GM12878 (cell line): ENCODE results near the gene PSMD8. TPM values are rescaled to one million over a fixed set of nuclear protein-coding genes. Genes with fewer than 3 reads are reported as not detected.
"Not testable (repeated sequence)": the region's sequence is repeated elsewhere in the genome, so short reads cannot be mapped to it uniquely, and the experiment has no call there.

Experiments used
- ATAC-seq: fragments of 200-7000 bp; cut with Tn5 transposase; 3 replicates; pipeline ENCODE4 v1.9.1; 2020; ENCODE audit warnings: mild to moderate bottlenecking, moderate library complexity
- BruUV-seq: library from RNA; stranded (reverse); fragments of 400-500 nt; replicated peaks from 2 replicates; lab custom pipeline; 2021; lab: Mats Ljungman, UMichigan
- CTCF ChIA-PET: fragments of 300-600 bp; sonication (Branson Sonifier 250); formaldehyde crosslinking; extraction: SDS; loops from one replicate; lab custom pipeline; 2021; ENCODE audit warnings: inconsistent platforms; lab: Yijun Ruan, JAX
- POLR2A ChIA-PET: fragments of 350-600 bp; formaldehyde crosslinking; extraction: SDS; loops from one replicate; lab custom pipeline; 2021; ENCODE audit warnings: inconsistent platforms; lab: Charles Lee
- RAD21 ChIA-PET: fragments of 300-600 bp; sonication (Branson Sonifier 250); formaldehyde crosslinking; loops from one replicate; lab custom pipeline; 2023; ENCODE audit warnings: antibody characterized with exemption; ENCODE audit not compliant: unreplicated experiment; lab: Charles Lee
- SMC1A ChIA-PET: fragments of 300-600 bp; sonication (Branson Sonifier 250); formaldehyde crosslinking; loops from one replicate; lab custom pipeline; 2023; ENCODE audit not compliant: unreplicated experiment, uncharacterized antibody; lab: Charles Lee
- DNase-seq: peaks from one replicate; pipeline ENCODE4 v3.0.0-alpha.2; 2011; ENCODE audit warnings: low read depth, low spot score
- FAIRE-seq: peaks from 3 replicates; lab custom pipeline; 2011; peaks lifted over from hg19 to GRCh38; lab: Jason Lieb, UNC
- H2AFZ ChIP-seq: 2 replicates; pipeline ENCODE4 v1.6.0; 2011; ENCODE audit warnings: low read depth, low read length, control low read depth; ENCODE audit not compliant: control insufficient read depth
- H3K27ac ChIP-seq: 2 replicates; pipeline ENCODE4 v1.5.1; 2011; ENCODE audit warnings: control low read depth; ENCODE audit not compliant: control insufficient read depth, insufficient read depth
- H3K27me3 ChIP-seq, 2 experiments: replicated peaks in 1 of 2; 2 replicates each; pipeline versions ENCODE4 v1.6.0 to v1.6.1; 2011; ENCODE audit warnings: low read length in 1 of 2; ENCODE audit not compliant: control insufficient read depth in 2 of 2, insufficient read depth in 2 of 2
- H3K36me3 ChIP-seq, 2 experiments: 2 replicates each; pipeline ENCODE4 v1.5.1; 2011; ENCODE audit warnings: low read length in 1 of 2; ENCODE audit not compliant: control insufficient read depth in 2 of 2, insufficient read depth in 2 of 2
- H3K4me1 ChIP-seq: 2 replicates; pipeline ENCODE4 v1.6.1; 2011; ENCODE audit warnings: mild to moderate bottlenecking, low read length, moderate library complexity, mixed read lengths; ENCODE audit not compliant: control insufficient read depth, insufficient read depth
- H3K4me2 ChIP-seq: 2 replicates; pipeline ENCODE4 v1.6.0; 2011; ENCODE audit warnings: control low read depth; ENCODE audit not compliant: control insufficient read depth, insufficient read depth
- H3K4me3 ChIP-seq: fragments of 200-600 bp; sonication (generic); 2 replicates; pipeline ENCODE4 v1.5.1; 2016
- H3K79me2 ChIP-seq: 2 replicates; pipeline ENCODE4 v1.6.0; 2011; ENCODE audit warnings: low read length; ENCODE audit not compliant: control insufficient read depth, insufficient read depth
- H3K9ac ChIP-seq: 2 replicates; pipeline ENCODE4 v1.8.0; 2011; ENCODE audit warnings: low read length, control low read depth, mixed read lengths; ENCODE audit not compliant: control insufficient read depth, insufficient read depth
- H3K9me3 ChIP-seq: replicated peaks from 3 replicates; pipeline ENCODE4 v1.5.1; 2011; ENCODE audit warnings: mild to moderate bottlenecking, low read length; ENCODE audit not compliant: control insufficient read depth, insufficient read depth
- H4K20me1 ChIP-seq: 2 replicates; pipeline ENCODE4 v1.6.0; 2011; ENCODE audit not compliant: control insufficient read depth, insufficient read depth
- ATF7 ChIP-seq: fragments of 450-650 bp; IDR thresholded peaks from 2 replicates; pipeline ENCODE4 v1.6.1; 2016; ENCODE audit warnings: low read depth, mild to moderate bottlenecking
- CBFB ChIP-seq: IDR thresholded peaks from 2 replicates; pipeline ENCODE4 v1.6.1; 2016; ENCODE audit warnings: antibody characterized with exemption, low read depth
- E2F8 ChIP-seq: fragments of 450-650 bp; IDR thresholded peaks from 2 replicates; pipeline ENCODE4 v1.6.1; 2018; ENCODE audit warnings: mild to moderate bottlenecking, low read depth, moderate library complexity; ENCODE audit not compliant: partially characterized antibody
- HDGF ChIP-seq: fragments of 450-650 bp; IDR thresholded peaks from 2 replicates; pipeline ENCODE4 v1.6.1; 2016; ENCODE audit warnings: antibody characterized with exemption
- IKZF2 ChIP-seq, 2 experiments: fragments of 450-650 bp; IDR thresholded peaks; 2 replicates each; pipeline ENCODE4 v1.6.1; 2017; ENCODE audit warnings: mild to moderate bottlenecking in 2 of 2, moderate library complexity in 2 of 2
- LARP7 ChIP-seq: fragments of 450-650 bp; IDR thresholded peaks from 2 replicates; pipeline ENCODE4 v1.6.1; 2017; ENCODE audit warnings: mild to moderate bottlenecking
- MYB ChIP-seq: fragments of 150-350 bp; IDR thresholded peaks from 2 replicates; pipeline ENCODE4 v1.6.1; 2014; ENCODE audit warnings: mild to moderate bottlenecking, low read depth, low read length, borderline replicate concordance
- NR2F1 ChIP-seq: fragments of 450-650 bp; conservative IDR thresholded peaks from 2 replicates; pipeline ENCODE4 v1.6.1; 2017; ENCODE audit warnings: mild to moderate bottlenecking
- POLR2A ChIP-seq: IDR thresholded peaks from 2 replicates; pipeline ENCODE4 v1.6.1; 2011; ENCODE audit warnings: low read depth, mild to moderate bottlenecking, low read length
- SREBF1 ChIP-seq: IDR thresholded peaks from 2 replicates; pipeline ENCODE4 v1.6.1; 2012; ENCODE audit warnings: mild to moderate bottlenecking, low read length
- TCF7 ChIP-seq: IDR thresholded peaks from 2 replicates; pipeline ENCODE4 v1.6.1; 2014; ENCODE audit warnings: antibody characterized with exemption, borderline replicate concordance
- ZBTB4 ChIP-seq: fragments of 450-650 bp; formaldehyde crosslinking; IDR thresholded peaks from 2 replicates; pipeline ENCODE4 v1.4.0; 2022; ENCODE audit warnings: mild to moderate bottlenecking, moderate library complexity
- WGBS: methylation state at CpG from one replicate; pipeline ENCODE4 v1.1.6; 2016; ENCODE audit warnings: low lambda C conversion rate; ENCODE audit not compliant: insufficient replicate concordance, insufficient coverage; ENCODE audit errors: missing lambda C conversion rate; 5-methylcytosine and 5-hydroxymethylcytosine counted together
- in situ Hi-C: fragments of 300-500 bp; cut with MboI; formaldehyde crosslinking; loops from 9 replicates; pipeline ENCODE4 v1.14.3; 2018; ENCODE audit warnings: mixed read lengths
- intact Hi-C: fragments of 100-400 bp; cut with micrococcal nuclease; formaldehyde crosslinking; loops from one replicate; pipeline ENCODE4 v1.14.2; 2022; ENCODE audit not compliant: unreplicated experiment
- polyA plus RNA-seq, 11 experiments: library from polyadenylated mRNA; depleted of rRNA in 4 of 11; unstranded in 6 of 11; stranded (reverse) in 5 of 11; fragments of >200 nt; fragmentation: Nextera tagmentation in 4 of 11; fragmentation: Illumina TruSeq in 1 of 11; extraction: Ambion mirVana in 4 of 11; extraction: Trizol in 1 of 11; gene quantifications; 1 replicate in 1 of 11; 2 replicates in 10 of 11; pipeline versions ENCODE4 v1.2.1 to v1.2.3, GENCODE V29; 2011 to 2016; ENCODE audit warnings: inconsistent platforms in 2 of 11, missing spikeins in 2 of 11, low read depth in 1 of 11
- total RNA-seq, 4 experiments: library from RNA; depleted of rRNA in 3 of 4; stranded (reverse); fragments of >200 nt in 3 of 4; fragmentation: Illumina TruSeq in 1 of 4; extraction: Trizol in 1 of 4; gene quantifications; 2 replicates each; pipeline versions ENCODE4 v1.2.1 to v1.2.3, GENCODE V29; 2013 to 2021

PSMD8 gene
- total and polyA plus RNA-seq, 10 of the 15 experiments (the other 5 are each of a cell fraction or from before 2014, with no cell fraction given), result 81.2 to 409 (median 268) TPM

GRCh38 chr19:38339011-38339410 lies 35.4 kb upstream of the PSMD8 start:
- H3K9ac ChIP-seq, H3K9me3 ChIP-seq, H3K36me3 ChIP-seq, H3K4me3 ChIP-seq, FAIRE-seq, H4K20me1 ChIP-seq, H3K27ac ChIP-seq, ATAC-seq, H3K27me3 ChIP-seq, H2AFZ ChIP-seq, H3K4me1 ChIP-seq, H3K4me2 ChIP-seq, DNase-seq, intact Hi-C loops, H3K79me2 ChIP-seq: not testable (repeated sequence)
- ChIA-PET RAD21 (interaction anchor here (0.8 to 2.1 kb wide), 2 partner anchors 35 to 37 kb away, joined by 4 to 8 read pairs; partner anchors contain the start of gene PSMD8), CTCF (interaction anchor here (0.6 to 1.0 kb wide), 2 partner anchors 15 to 35 kb away, joined by 3 to 4 read pairs; partner anchors contain the start of gene PSMD8), POLR2A (interaction anchor here (0.9 kb wide), 1 partner anchor 35 kb away, joined by 3 read pairs; the partner anchor contains the start of gene PSMD8), SMC1A (interaction anchor here (1.5 kb wide), 1 partner anchor 95 kb away, joined by 3 read pairs; no protein-coding TSS in a partner anchor)
- 0 out of 2 replicates have a peak, but pooled peaks have one; percentile 20 for TF ChIP-seq NR2F1
- in situ Hi-C loops, result loop anchor here (5.0 kb wide), 1 partner anchor 33 kb away; the partner anchor contains the start of gene PSMD8
- BruUV-seq, result TSS peak; percentile 56
- WGBS, result 95% methylated on average over 4 of the region's 4 CpGs

GRCh38 chr19:38340927-38341326 lies 33.4 kb upstream of the PSMD8 start:
- in situ Hi-C loops (no loop called here), intact Hi-C loops (no loop called here)
- FAIRE-seq (no peak), ATAC-seq (no peak), DNase-seq (no peak)
- Histone ChIP-seq H3K9ac (no peak overlapping the region), H3K79me2 (no peaks in the 10 kb centered on the region), H3K9me3 (no peaks in the 10 kb centered on the region), H3K4me1 (peaks cover 3% of the 10 kb centered on the region; the same call in 1 of the 2 replicates), H2AFZ (no peak overlapping the region), H3K4me2 (no peak overlapping the region), H3K27ac (no peak overlapping the region), H4K20me1 (no peaks in the 10 kb centered on the region), H3K36me3 (no peaks in the 10 kb centered on the region), H3K4me3 (no peak overlapping the region), H3K27me3 (no peaks in the 10 kb centered on the region)
- ChIA-PET RAD21 (no interaction called here), POLR2A (no interaction called here), CTCF (no interaction called here), SMC1A (no interaction called here)
- 71% methylated on average over 2 of the region's 2 CpGs for WGBS
- no TSS peak for BruUV-seq
- TF ChIP-seq LARP7, result no peak
- no peak for TF ChIP-seq MYB
- TF ChIP-seq ZBTB4 (CRISPR knock-in tag), result no peak
- no peak for TF ChIP-seq TCF7
- TF ChIP-seq HDGF, result no peak
- no peak for TF ChIP-seq E2F8
- TF ChIP-seq CBFB, result no peak
- no peak for TF ChIP-seq ATF7
- TF ChIP-seq POLR2A, result no peak
- TF ChIP-seq IKZF2 (IDR thresholded peaks at IDR 0.05), result no peak
- no peak for TF ChIP-seq SREBF1
